CD4-positive, alpha-beta T cell treated with Interleukin-10 for 1 hour (primary cell): ENCODE results near the gene CHD8.
"Not testable (repeated sequence)": the region's sequence is repeated elsewhere in the genome, so short reads cannot be mapped to it uniquely, and the experiment has no call there.

Source experiments
- DNase-seq: peaks from one replicate; pipeline ENCODE4 v3.0.0-alpha.2; 2020

Gene CHD8

DNA sequence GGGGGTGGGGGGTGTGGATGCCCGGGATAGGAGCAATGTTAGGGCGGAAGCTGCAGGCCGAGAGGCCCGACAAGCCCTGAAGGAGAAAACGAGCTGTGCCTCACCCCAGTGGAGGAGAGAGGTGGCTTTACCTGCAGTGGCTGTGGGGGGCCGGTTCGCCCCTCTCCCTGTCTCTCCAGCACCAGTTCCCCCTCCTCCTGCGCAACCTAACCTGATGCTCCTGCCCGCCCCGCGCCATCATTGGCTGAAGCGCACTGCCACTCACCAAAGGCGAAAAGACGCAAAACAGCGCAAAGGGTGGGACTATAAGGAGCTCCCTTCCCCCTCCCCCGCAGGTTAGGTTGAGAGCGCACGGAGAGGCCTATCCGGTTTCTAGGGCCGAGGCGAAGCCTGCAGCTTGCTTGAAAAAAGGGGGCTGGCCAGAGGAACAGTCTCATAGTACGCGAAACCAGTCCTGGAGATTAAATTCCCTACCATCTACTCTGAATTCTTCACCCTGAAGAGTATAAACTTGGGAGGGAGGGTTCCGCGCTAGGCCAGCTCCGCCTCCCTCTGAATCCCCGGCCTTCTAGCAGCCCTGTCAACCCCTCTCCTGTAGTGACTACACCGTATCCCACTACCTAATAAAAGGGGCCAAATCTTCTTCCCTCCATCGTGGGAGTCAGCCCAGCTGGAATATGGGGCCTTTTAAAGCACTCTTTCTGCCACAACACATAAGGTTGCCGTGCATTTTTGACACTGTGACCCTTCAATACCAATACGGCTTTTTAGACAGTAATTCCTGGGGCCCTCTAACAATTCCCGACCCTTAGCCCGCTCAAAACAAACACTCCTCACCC lies 18.6 kb downstream of the CHD8 start:
- DNase-seq = peak; percentile 99

DNA sequence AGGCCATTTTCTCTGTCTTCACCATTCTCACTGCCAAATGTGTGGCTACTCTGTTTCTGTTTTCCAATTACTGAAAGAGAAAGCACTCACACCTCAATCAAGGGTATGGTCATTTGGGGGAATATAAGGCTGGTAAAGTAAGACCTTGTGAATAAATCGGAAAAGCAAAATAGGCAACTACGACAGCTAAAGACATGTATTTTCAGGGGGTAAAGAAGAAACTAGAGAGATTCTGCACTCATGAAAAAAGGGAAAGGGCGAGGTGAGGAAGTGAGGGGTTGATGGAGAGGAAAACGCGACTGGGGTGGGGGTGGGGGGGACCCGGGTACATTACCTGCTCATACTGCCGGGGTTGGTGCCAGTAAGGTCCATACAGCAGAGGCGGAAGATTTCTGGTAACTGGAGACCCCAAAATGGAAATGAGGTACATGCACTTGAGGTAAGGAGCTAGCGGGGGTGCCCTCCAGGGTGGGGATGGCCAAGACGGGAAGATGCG lies 19.3 kb downstream of the CHD8 start:
- DNase-seq = peak; percentile 3

DNA sequence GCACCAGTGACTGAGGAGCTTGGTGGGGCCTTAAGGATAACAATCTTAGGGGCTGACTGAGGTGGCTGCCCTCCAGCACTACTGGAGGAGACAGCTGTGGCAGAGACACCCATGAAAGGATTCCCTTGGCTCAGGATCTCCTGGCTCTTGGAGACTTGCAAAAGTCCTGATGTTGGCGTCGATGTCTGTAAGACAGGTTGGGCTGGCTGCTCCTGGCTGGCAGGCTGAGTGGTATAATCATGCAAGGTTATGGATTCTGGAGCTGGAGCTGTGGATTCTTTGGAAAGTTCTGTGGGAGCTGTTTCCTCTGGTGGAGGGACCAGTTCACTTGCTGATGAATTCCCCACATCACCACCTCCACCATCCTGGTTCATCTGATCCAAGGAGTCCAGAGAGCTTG lies 24.8 kb downstream of the CHD8 start:
- no peak for DNase-seq

DNA sequence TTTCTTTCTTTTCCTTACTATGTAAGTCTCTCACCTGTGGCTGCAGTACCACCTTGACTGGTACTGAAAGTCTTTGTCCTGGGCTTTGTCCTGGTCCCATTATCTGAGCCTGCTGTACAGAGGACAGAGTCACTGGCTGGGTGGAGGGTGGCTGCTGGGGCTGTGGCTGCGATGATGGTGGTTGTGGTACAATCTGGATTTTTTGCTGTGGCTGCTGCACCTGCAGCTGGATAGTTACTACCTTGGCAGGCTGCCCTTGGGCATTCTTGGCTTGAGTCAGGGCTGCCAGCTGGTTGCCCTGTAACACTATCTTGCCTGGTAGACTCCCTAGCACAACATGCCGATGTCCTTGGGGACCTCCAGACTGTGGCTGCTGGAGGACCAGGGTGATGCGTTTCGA lies 27.0 kb downstream of the CHD8 start:
- DNase-seq = no peak

DNA sequence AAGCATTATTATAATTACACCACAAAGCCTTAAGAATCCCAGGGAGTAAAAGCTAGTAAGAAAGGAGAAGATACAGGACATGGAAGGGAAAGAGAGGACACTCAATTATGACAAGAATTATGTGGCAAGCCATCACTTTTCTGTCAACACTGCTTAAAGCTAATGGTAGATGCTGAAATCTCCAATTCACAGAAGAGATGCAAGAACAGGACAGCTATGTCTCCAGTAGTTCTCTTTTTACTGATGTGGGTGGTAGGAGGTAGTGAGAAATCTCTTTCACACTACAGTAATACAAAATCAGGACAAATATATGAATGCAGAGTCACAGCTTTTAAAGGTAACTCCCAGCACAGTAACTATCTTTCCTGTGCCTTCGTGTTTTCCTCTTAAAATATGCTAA lies 29.2 kb downstream of the CHD8 start:
- DNase-seq = no peak

DNA sequence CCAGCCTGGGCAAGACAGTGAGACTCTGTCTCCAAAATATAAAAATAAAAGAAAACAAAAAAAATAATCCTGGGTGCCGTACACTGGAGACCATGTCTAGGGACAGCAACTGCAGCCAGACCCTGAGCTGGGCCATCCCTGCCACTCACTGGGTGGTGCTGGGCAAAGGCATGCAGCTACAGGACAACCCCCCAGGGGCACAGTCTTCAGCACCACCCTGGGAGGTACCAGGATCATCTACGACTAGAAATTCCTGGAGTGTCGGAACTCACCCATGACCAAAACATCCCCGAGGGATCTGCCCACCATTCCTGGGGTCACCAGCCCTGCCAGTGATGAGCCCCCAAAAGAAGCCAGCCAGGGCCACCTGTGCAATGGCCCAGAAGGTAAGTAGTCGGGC lies 36.4 kb downstream of the CHD8 start:
- DNase-seq = no peak

DNA sequence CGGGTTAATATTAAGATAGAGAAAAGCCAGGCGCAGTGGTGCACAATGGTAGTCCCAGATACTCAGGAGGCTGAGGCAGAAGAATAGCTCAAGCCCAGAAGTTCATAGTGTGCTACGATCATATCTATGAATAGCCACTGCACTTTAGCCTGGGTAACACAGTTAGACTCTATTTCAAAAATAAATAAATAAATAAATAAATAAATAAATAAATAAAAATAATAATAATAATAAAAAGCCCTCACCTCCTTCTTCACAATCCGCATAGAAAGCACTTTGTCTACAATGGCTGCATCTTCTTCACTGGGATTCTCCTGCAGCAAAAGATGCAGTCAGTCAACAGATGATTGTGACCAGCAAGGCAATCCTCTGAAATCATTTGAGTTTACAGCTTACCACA lies 40.6 kb downstream of the CHD8 start:
- no peak for DNase-seq

DNA sequence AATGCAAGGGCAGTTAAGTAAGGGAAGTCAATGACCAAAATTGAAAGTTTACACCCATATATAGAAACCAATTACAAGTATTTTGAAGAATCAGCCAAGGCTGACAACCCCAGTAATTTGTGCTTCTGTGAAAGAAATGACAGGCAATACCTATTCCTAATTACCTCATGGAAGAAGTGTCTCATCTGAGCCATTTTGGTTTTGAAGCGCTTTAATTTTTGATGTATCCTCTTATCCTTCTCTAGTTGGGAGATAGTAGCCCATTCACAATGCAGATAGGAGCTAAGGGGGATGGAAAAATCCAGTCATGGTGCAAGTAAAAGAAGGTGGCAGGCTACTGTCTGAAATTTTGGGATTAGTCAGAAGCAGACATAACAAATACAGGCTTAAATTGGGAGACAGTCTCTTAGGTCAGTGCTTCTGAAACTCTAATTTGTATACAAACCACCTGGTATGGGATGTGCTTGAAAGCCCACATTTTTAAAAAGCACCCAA lies 41.7 kb downstream of the CHD8 start:
- no peak for DNase-seq

DNA sequence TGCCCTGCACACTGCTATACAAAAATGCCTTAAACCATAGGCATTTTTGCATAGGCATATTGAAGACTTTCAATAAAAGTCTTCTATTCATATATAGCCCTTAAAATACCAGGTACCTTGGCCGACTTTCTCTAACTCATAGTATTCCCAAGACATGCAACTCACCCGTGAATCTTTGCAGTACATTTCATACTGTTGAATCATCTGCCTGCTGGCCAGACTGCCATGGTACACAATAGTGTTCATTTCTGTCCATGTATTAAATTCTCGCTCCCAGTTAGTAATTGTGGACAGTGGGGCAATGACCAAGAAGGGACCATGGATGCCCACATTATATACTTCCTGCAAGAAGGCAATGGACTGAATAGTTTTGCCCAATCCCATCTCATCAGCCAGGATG lies 47.8 kb downstream of the CHD8 start:
- DNase-seq = no peak

DNA sequence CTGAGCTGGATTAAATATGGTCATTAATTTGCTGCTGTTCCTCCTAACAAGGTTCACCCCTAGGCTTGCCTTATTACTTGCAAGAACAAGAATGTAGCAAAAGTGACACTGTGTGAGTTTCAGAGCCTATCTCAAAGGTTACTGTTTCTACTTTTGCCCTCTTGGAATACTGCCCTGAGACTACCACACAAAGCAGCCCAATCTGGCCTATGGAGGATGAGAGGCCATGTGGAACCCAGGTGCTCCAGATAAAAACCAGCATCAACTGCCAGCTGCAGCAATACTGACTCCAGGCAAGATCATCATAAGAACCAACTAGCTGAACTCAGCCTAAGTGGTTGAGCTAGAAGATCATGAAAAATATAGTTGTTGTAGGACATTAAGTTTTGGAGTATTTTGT lies 49.7 kb downstream of the CHD8 start:
- no peak for DNase-seq

DNA sequence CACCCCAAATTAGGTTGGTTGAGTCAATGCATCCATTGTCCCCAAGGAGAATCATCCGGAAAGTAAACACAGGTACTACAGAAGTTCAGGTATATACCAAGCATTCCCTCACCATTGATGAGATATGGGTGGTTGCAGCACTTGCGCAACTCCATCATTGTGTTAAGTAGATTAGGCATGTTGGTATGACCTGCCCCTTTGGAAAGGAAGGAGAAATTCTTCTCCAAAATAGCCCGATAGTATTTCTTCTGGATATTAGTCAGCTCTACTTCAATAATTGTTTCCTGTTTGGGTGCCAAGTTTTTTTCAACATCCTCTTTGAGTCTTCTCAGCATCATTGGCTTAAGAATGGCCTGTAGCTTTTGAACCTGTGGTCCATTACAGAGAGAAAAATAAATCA lies 50.8 kb downstream of the CHD8 start:
- no peak for DNase-seq

DNA sequence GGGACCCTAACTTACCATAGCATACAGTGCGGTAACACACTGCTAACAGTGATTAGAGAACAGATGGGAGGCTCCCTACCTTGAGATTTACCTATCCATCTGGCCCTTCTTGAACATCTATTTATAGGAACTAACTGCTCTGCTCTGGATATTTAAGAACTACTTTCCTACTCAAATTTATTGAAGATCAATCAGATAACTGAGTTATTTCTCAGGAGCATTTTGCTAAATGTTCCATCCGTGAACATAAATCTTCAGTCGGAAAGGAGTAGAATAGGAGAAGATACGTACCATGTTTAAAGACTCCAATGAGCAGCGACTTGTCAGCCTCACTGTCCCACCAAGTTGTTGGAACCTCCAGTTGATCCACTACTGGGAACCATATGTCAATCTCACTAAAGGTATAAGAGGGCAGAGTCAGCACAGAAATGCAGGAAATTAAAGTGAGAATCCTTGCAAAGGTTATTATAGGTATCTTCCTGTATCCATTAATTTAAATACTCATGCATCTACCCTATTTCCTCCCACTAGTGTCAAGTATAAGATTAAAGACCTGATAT lies 56.5 kb downstream of the CHD8 start:
- DNase-seq = no peak

DNA sequence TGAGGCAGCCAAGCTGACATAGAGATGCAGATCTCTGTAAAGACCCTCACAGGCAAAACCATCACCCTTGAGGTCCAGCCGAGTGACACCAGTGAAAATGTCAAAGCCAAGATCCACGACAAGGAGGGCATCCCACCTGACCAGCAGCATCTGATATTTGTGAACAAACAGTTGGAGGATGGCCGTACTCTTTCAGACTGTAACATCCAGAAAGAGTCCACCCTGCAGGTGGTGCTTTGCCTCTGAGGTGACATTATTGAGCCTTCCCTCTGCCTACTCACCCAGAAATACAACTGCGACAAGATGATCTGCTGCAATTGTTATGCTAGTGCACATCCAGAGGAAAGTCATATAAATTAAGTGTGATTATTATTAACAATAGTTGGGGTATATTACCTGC lies 57.0 kb downstream of the CHD8 start:
- no peak for DNase-seq

DNA sequence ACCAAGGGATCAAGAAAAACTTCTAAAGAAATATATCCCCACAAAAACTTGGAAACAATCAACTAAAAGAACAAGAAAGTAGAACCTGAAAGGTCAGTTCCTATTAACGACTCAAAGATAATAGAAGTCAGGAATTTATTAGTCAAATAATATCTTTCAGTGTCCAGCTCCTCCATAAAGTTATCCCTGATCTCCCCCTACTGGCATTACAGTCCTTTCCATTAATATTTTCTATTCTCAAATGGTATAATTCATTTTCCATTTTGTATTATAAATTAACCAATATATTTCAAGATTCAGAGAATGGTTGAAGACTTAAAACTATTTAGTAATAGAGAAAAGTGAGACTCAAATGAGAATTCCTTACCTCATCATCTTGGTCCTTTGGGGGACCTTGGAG lies 60.5 kb downstream of the CHD8 start:
- no peak for DNase-seq

DNA sequence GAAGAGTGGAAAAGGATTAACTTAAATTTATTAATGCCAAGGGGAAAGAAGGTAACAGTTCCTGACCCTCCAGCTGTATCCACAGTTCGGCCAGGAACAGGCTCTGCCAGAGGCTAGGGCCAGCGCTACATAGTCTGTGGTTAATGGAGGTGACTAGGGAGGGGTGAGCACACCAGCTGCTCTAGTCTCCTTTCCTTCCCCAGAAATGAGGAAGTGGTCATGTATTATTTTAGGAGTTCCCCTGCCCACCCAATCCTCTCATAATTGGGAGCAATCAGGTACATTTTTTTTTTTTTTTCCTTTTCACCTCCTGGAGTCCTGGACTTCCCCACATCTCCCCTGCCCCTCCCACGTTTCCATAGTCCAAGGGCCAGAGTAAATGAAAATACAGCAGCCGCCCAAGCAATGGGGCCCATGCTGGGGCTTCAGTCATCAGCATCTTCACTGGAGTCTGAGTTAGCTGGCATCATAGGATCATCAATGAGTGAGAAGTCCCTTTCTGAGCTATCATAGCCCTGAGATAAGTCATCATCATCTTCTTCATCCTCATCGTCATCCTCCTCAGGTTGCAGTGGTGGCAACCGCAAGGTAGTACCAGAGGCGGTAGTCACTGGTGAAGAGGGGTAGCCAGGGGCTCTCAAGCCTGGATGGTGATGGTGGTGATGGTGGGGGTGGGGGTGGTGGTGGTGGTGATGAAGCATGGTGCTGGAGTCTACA lies 70.6 kb downstream of the CHD8 start:
- DNase-seq = peak; percentile 8

DNA sequence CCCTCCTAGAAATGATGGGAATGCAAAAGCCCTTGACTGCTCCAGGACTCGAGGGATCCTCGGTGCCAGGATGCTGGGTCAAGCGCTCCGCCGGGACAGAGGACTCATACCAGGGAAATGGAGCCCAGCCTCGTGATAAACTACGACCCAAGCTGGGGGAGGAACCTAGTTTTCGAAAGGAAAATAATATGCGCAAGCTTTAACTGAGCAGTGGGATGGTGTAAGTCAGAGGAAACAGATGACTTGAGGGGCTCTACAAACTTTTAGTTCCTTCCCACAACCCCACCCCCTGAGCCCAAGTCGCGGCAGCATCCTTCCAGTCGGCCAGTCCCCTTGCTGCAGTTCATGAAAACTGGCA lies 71.5 kb downstream of the CHD8 start:
- no peak for DNase-seq

DNA sequence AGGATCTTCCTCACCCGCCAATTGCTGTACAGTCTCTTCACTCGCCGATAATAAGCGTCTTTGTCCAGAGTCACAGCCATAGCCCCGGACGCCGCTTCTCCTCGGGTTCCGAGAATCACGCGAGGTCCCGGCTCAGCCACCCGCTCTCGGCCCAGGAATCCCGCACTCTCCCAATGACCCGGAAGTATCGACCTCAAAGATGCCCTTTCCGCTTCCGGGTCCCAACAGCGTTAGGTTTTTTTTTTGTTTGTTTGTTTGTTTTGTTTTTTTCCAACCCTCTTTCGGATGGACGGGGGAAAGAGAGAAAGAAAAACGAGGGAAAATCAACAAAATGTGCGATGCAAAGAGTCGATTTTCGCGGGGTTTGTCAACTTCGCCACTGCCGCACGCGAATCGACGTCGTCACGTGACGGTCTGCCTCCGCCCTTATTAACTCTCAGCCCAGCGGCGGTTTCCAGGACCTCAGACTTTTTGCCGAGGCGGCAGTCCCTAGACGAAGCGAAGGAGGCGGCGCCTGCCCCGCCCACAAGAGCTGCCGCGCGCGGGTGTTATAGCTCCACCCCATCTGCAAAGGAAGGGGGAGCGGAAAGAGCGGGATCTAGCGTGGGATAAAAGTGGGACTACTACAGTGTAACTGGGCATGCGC lies 72.0 kb downstream of the CHD8 start, which contains the start of gene SUPT16H:
TSS of gene SUPT16H (minus strand) at position 172 of the 646 bp plus-strand sequence. CDS start at position 80, 92 bp downstream.
- DNase-seq = peak; percentile 94

DNA sequence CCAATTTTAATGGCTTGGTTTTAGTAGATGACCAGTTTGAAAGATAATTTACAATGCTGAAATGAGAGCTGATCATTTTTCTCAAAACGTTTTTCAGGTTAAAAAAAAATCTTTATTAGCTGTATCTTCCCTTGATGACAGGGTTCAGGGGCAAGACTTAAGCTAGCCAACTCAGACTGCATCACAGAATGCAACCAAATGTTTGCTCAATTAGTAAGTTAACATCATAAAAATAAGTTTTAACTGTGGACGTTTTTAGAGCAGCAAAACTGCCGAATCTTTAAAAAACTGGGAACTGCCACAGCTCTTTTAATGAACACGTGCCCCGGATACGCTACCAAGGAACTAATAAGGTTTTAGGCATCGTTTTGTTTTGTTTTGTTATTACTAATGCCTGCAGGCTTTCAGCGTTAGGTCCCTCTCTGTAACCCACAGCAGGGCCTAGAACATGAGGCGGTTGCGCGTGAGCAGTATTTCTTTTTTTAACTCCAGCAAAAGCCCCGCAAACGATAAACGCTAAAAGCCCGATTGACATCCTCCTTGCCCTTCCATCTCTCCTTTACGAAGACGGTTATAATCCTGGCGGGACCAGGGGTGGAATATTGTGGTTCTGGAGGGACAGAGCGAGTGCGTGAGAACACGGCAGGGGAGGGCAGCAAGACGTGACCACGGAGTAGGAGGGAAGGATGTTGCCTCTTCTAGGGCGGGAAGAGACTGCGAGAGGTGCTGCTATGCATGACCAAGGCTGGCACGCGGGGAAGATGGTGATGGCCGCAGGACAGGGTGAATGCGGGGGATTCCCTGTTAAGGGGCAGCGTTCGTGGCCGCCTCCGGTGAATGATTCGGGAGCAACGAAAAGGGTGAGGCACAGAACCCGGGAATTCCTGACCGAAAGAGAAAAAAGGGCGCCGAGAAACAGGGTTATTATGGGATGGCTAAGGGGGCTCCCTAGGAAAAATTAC lies 72.8 kb downstream of the CHD8 start:
- peak; percentile 53 for DNase-seq

DNA sequence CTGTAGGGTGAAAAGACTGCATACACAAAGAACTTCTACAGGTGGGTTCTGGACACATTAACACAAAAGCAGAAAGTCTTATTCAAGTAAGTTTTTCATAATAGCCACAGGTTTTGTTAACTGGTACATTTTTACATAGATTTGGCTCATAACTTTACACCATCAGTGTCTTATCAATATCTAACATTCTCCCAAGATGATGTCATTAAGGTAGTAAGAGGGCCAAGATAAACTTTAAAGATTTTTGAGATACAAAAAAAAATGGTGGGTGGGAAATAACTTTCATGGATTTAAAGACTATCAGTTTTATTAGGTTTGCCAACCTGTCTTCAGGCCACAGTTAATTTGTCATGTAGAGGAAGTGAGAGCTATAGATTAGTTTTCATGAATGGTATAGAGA lies 73.8 kb downstream of the CHD8 start:
- no peak for DNase-seq

DNA sequence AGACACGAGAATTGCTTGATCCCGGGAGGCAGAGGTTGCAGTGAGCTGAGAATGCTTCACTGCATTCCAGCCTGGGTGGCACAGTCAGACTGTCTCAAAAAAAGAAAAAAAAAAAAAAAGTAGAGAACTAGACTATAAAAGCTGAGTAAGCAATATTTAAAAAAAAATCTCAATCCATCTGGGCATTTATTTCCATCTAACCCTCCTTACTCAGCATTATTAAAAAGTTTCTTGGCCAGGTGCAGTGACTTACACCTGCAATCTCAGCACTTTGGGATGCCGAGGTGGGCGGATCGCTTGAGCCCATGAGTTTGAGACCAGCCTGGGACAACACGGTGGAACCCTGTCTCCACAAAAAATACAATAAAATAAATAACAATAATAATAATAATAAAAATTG lies 76.6 kb downstream of the CHD8 start:
- DNase-seq = no peak

DNA sequence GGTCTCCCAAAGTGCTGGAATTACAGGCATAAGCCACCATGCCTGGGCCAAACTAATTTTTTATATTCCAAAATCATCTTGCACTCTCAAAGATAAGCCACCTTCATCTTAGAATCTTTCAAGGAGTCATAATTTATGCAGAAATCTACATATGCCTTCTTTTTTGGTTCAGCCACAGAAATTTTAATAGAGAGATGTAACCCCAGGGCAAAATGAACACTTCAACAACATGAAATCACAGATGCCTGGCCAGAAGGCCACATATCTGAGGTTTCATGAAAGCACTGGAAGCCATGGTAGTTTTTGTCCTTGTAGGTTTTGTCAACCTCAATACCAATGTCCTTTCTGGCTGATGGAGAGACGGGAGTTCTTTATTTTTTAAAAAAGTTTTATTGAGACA lies 81.9 kb downstream of the CHD8 start:
- no peak for DNase-seq

DNA sequence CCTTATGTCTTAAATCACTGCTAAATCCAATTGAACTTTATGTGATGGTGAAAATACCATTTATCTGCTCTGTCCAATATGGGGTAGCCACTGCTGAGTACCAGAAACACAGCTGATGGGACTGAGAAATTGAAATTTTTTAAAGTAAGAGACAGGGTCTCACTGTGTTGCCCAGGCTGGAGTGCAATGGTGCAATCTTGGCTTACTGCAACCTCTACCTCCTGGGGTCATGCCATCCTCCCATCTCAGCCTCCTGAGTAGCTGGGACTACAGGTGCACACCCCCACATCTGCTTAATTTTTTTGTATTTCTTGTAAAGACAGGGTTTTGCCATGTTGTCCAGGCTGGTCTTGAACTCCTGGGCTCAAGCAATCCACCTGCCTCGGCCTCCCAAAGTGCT lies 83.1 kb downstream of the CHD8 start:
- not testable (repeated sequence) for DNase-seq
